Umbilical cord (tissue), 2 donors: ENCODE data around the gene KIF25. TPM values are rescaled to one million over a fixed set of nuclear protein-coding genes. Genes with fewer than 3 reads are reported as not detected.

Experiments
- DNase-seq: peaks from one replicate; pipeline ENCODE4 v3.0.0-alpha.2; 2015; ENCODE audit warnings: low spot score
- total RNA-seq: library from RNA; depleted of rRNA; stranded (reverse); fragments of >200 nt; gene quantifications from one replicate; pipeline ENCODE4 v1.2.3, GENCODE V29; 2014; ENCODE audit warnings: low replicate concordance; ENCODE audit not compliant: insufficient read depth

The KIF25 gene
- total RNA-seq, 1 donor from 2014 or later = not detected

- no peak for DNase-seq
Measured at GRCh38 chr6:168016176-168016620, 18.7 kb downstream of the KIF25 start.

- DNase-seq = no peak
Measured at GRCh38 chr6:168016721-168017525, 19.5 kb downstream of the KIF25 start.

GRCh38 chr6:168017629-168018028 is 20.2 kb downstream of the KIF25 start:
- DNase-seq = no peak

GRCh38 chr6:168018664-168019063 is 21.2 kb downstream of the KIF25 start:
- no peak for DNase-seq

- DNase-seq = no peak
Measured at GRCh38 chr6:168020242-168020641, 22.8 kb downstream of the KIF25 start.

GRCh38 chr6:168021581-168021980 is 24.1 kb downstream of the KIF25 start:
- DNase-seq = no peak

GRCh38 chr6:168022488-168023321 is 25.2 kb downstream of the KIF25 start:
- no peak for DNase-seq

GRCh38 chr6:168024951-168025510 is 27.6 kb downstream of the KIF25 start:
- no peak for DNase-seq

GRCh38 chr6:168025831-168026710 is 28.6 kb downstream of the KIF25 start:
- no peak for DNase-seq

- no peak for DNase-seq
Measured at GRCh38 chr6:168026925-168027324, 29.5 kb downstream of the KIF25 start.

- DNase-seq = no peak
Measured at GRCh38 chr6:168027521-168027920, 30.1 kb downstream of the KIF25 start.

GRCh38 chr6:168028181-168028580 is 30.7 kb downstream of the KIF25 start:
- no peak for DNase-seq

- no peak for DNase-seq
Measured at GRCh38 chr6:168029459-168030217, 32.2 kb downstream of the KIF25 start.

- DNase-seq = no peak
Measured at GRCh38 chr6:168030218-168030746, 32.8 kb downstream of the KIF25 start.

- DNase-seq = no peak
Measured at GRCh38 chr6:168030908-168031307, 33.4 kb downstream of the KIF25 start.

GRCh38 chr6:168031411-168031971 is 34.0 kb downstream of the KIF25 start:
- peak; percentile 88 for DNase-seq

GRCh38 chr6:168032005-168032760 is 34.7 kb downstream of the KIF25 start:
- DNase-seq = peak; percentile 79

GRCh38 chr6:168033791-168034190 is 36.3 kb downstream of the KIF25 start:
- DNase-seq = no peak

- no peak for DNase-seq
Measured at GRCh38 chr6:168034537-168034936, 37.1 kb downstream of the KIF25 start.
